Choroid plexus epithelial cell (primary cell): ENCODE data around the gene CHCHD6.

ENCODE experiments used
- DNase-seq: peaks from one replicate; pipeline ENCODE4 v3.0.0-alpha.2; 2010; ENCODE audit warnings: low read depth
- H3K4me3 ChIP-seq: 2 replicates; pipeline ENCODE4 v1.5.1; 2011; ENCODE audit warnings: low read depth, mild to moderate bottlenecking, control low read depth, low read length, moderate library complexity
- CTCF ChIP-seq: conservative IDR thresholded peaks from 2 replicates; pipeline ENCODE4 v1.5.1; 2011; ENCODE audit warnings: low read depth, mild to moderate bottlenecking, control low read depth, inconsistent platforms, low read length, moderate library complexity

CHCHD6 gene

GRCh38 chr3:126749931-126750755, 46.1 kb downstream of the CHCHD6 start:
- TF ChIP-seq CTCF, result no peak
- H3K4me3 ChIP-seq, result no peak overlapping the region
- no peak for DNase-seq

- no peak overlapping the region for H3K4me3 ChIP-seq
- DNase-seq, result peak; percentile 9
- no peak for TF ChIP-seq CTCF
Observed at GRCh38 chr3:126750756-126751121, 46.7 kb downstream of the CHCHD6 start.

GRCh38 chr3:126751611-126752302, 47.7 kb downstream of the CHCHD6 start:
- no peak for TF ChIP-seq CTCF
- H3K4me3 ChIP-seq, result no peak overlapping the region
- no peak for DNase-seq

- peak; percentile 81 for DNase-seq
- peak; percentile 98 for TF ChIP-seq CTCF
- H3K4me3 ChIP-seq, result no peak overlapping the region
Observed at GRCh38 chr3:126752303-126753190, 48.5 kb downstream of the CHCHD6 start.

GRCh38 chr3:126753191-126754160, 49.4 kb downstream of the CHCHD6 start:
- no peak overlapping the region for H3K4me3 ChIP-seq
- no peak for TF ChIP-seq CTCF
- no peak for DNase-seq

- no peak for DNase-seq
- no peak overlapping the region for H3K4me3 ChIP-seq
- no peak for TF ChIP-seq CTCF
Observed at GRCh38 chr3:126755866-126756265, 51.8 kb downstream of the CHCHD6 start.
